ENCODE data around the gene KDF1.

KDF1 gene

GRCh38 chr1:26938004-26938658 lies 22.1 kb downstream of the KDF1 start:
- TF ChIP-seq CTCF (IDR thresholded peaks at IDR 0.05) = no peak

- TF ChIP-seq CTCF (IDR thresholded peaks at IDR 0.05) = no peak
These were observed 23.4 kb downstream of the KDF1 start for GRCh38 chr1:26936823-26937222.

DNA sequence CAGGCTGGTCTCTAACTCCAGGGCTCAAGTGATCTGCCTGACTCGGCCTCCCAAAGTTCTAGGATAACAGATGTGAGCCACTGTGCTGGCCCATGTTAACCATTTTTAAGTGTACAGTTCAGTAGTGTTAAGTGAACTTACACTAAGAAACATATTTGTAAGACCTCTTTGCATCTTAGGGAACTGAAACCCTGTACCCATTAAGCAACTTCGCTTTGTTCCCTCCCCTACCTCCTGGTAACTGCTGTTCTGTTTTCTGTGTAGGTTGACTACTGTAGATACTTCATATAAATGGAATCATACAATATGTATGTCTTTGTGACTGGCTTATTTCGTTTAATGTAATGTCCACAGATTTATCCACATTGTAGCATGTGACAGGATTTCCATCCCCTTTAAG lies 27.7 kb downstream of the KDF1 start:
- no peak for TF ChIP-seq CTCF (IDR thresholded peaks at IDR 0.05)

GRCh38 chr1:26923711-26924110 lies 36.6 kb downstream of the KDF1 start:
- TF ChIP-seq CTCF (IDR thresholded peaks at IDR 0.05) = no peak

DNA sequence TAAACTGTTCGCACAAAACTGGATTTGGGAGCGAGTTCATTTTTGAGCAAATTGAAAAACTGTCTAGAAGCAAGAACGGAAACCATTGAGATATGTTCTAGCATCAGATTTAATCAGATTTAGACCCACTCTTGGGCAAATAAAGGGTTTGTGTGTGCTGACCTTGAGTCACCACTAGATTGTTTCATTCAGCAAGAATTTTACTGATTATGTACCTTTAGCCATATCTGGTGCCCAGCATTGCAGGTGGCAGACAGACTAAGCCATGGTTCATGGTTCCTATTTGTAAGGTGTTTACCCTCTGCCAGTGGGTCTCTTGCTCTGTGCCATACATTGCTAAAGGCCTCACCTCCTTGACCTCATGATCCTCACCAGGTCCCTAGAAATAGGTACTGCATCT lies 37.4 kb downstream of the KDF1 start:
- TF ChIP-seq CTCF (IDR thresholded peaks at IDR 0.05) = no peak

GRCh38 chr1:26922431-26922729 lies 37.9 kb downstream of the KDF1 start:
- TF ChIP-seq CTCF (IDR thresholded peaks at IDR 0.05) = no peak

DNA sequence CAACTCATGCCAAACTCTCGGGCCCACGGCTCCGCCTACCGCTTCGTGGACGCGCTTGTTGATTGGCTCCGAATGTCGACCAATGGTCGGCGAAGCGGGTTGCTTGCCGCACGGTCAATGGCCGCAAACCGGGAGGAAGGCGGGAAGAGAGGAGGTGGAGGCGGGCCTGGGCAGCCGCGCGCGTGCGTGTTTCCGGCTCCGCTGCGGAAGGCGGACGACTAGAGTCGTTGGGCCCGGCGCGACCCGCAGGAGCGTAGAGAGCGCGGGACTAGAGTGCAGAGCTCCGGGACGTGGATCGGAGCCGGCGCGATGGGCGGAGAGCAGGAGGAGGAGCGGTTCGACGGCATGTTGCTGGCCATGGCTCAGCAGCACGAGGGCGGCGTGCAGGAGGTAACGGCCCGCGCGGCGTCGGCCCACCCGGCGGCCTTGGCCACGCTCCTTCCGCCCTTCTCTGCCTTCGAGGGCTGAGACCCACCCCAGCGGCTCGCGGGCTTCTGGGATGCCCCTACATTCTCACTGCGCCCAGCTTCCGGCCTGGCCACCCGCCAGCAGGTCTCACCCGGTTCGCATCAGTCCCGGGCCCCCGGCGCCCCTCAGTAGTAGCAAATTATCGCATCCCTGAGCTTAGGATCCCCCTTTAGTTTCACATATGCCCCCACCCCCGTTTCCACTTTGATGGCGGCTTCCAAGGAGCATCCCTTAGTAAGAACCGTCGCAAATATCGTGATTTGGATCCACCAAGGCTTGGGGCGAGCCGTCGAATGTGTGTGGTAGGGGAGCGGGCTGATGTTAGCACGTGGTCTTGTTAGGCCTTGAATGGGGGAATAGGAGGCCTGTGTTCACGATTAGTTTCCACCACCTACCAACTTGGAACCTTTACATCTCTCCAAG lies 38.5 kb downstream of the KDF1 start, which contains the start of gene NUDC:
TSS of gene NUDC (plus strand) at position 204 of the 891 bp plus-strand sequence. CDS start at position 310, 106 bp downstream.
- no peak for TF ChIP-seq CTCF (IDR thresholded peaks at IDR 0.05)

All from LNCAP (cell line).